ENCODE measurements around the gene OSTN. TPM values are rescaled to one million over a fixed set of nuclear protein-coding genes. Genes with fewer than 3 reads are reported as not detected.
A peak's percentile ranks its signal among the peaks of the same experiment; 100 is the strongest.

Gene OSTN
- total and polyA plus RNA-seq, 2 donors (not counting 1 experiment from before 2014, with no cell fraction given), result not detected

GRCh38 chr3:191292243-191293015 is 93.4 kb downstream of the OSTN start:
- WGBS (ENCODE audit: insufficient coverage), result no CpG with 5 or more reads among the region's 5 CpGs
- H3K4me3 Mint-ChIP-seq, result peak overlapping the region; percentile 56

More at GRCh38 chr3:191292243-191293015, 93.4 kb downstream of the OSTN start:
- H3K27ac Mint-ChIP-seq, result peak overlapping the region; percentile 81
- CTCF ChIA-PET, result interaction anchor here (0.7 to 0.8 kb wide), 2 partner anchors 10 to 27 kb away, joined by 3 read pairs; no protein-coding TSS in a partner anchor
- no peak for ATAC-seq (ENCODE audit: low read depth)
- H3K4me3 ChIP-seq (ENCODE audit: control extremely low read depth in 1 of 5, extremely low read depth in 1 of 5, insufficient read depth in 1 of 5, low read depth in 2 of 5, low read length in 4 of 5), result peak overlapping the region in 1 of 5 experiments; percentile 35
- H4K20me1 ChIP-seq (ENCODE audit: control insufficient read depth, insufficient read depth, low read length, poor library complexity, severe bottlenecking), result no peaks in the 10 kb centered on the region
- H3K27me3 Mint-ChIP-seq, result no peaks in the 10 kb centered on the region
- H3K4me2 ChIP-seq (replicated peaks; ENCODE audit: low read depth, low read length, poor library complexity, severe bottlenecking), result peak overlapping the region; percentile 29
- H3K9ac ChIP-seq (ENCODE audit: low read length), result peak overlapping the region; percentile 7
- no peaks in the 10 kb centered on the region for H3K36me3 ChIP-seq (replicated peaks in 1 of 2; ENCODE audit: control extremely low read depth in 1 of 2, control insufficient read depth in 1 of 2, extremely low read depth in 1 of 2, insufficient read depth in 2 of 2, low read length in 1 of 2)
- POLR2A ChIA-PET, result no interaction called here
- TF ChIP-seq EZH2 (IDR thresholded peaks at IDR 0.05; ENCODE audit: borderline replicate concordance, insufficient read depth, low read depth, low read length, poor library complexity, severe bottlenecking) (no peak), CTCF (IDR thresholded peaks at IDR 0.05) (no peak)
- DNase-seq, result peak; percentile 40
- H3K4me1 ChIP-seq (ENCODE audit: control insufficient read depth in 2 of 2, insufficient read depth in 2 of 2, low read length in 2 of 2), result peaks cover 58 to 63% of the 10 kb centered on the region in 2 donors
- H3K79me2 ChIP-seq (ENCODE audit: control insufficient read depth, insufficient read depth, low read length), result no peaks in the 10 kb centered on the region
- intact Hi-C loops (cut with micrococcal nuclease), result no loop called here
- peaks cover 0 to 8% (median 0%) of the 10 kb centered on the region in 3 donors for H3K9me3 ChIP-seq (ENCODE audit: control extremely low read depth in 1 of 3, control insufficient read depth in 2 of 3, insufficient read depth in 1 of 3, low read length in 2 of 3)
- H3K27ac ChIP-seq (ENCODE audit: low read length in 2 of 2), result no peak overlapping the region
- H2AFZ ChIP-seq (ENCODE audit: insufficient read depth, low read depth, low read length, poor library complexity, severe bottlenecking), result no peak overlapping the region
- H3K27me3 ChIP-seq (replicated peaks in 1 of 4; ENCODE audit: control extremely low read depth in 1 of 4, control insufficient read depth in 3 of 4, insufficient read depth in 4 of 4, low read length in 3 of 4), result no peaks in the 10 kb centered on the region
- no peaks in the 10 kb centered on the region for H3K9me3 Mint-ChIP-seq (ENCODE audit: insufficient read depth)
- peaks cover 36% of the 10 kb centered on the region for H3K4me1 Mint-ChIP-seq

Data from B cell (primary cell).